Uterus (tissue), 4 donors: ENCODE measurements around the gene SEPTIN8. TPM values are rescaled to one million over a fixed set of nuclear protein-coding genes. Genes with fewer than 3 reads are reported as not detected.

Source experiments
- DNase-seq, 2 donors: peaks; one replicate each; pipeline ENCODE4 v3.0.0-alpha.2; 2019 to 2020
- H3K27ac ChIP-seq, 2 donors: fragments of 200-600 bp; sonication (generic); 1 replicate in 1 of 2; 2 replicates in 1 of 2; pipeline ENCODE4 v1.5.1; 2016 to 2018
- H3K27me3 ChIP-seq, 2 donors: fragments of 200-600 bp; sonication (generic); one replicate each; pipeline ENCODE4 v1.5.1; 2018 to 2019; ENCODE audit warnings: control low read depth in 1 of 2
- H3K36me3 ChIP-seq, 2 donors: fragments of 200-600 bp; sonication (generic); one replicate each; pipeline ENCODE4 v1.5.1; 2019; ENCODE audit warnings: control low read depth in 1 of 2
- H3K4me1 ChIP-seq, 2 donors: fragments of 200-600 bp; sonication (generic); one replicate each; pipeline ENCODE4 v1.5.1; 2018 to 2019; ENCODE audit warnings: control low read depth in 1 of 2
- H3K4me3 ChIP-seq, 2 donors: fragments of 200-600 bp; sonication (generic); 1 replicate in 1 of 2; 2 replicates in 1 of 2; pipeline ENCODE4 v1.5.1; 2018 to 2019; ENCODE audit warnings: mild to moderate bottlenecking in 1 of 2
- H3K9me3 ChIP-seq, 2 donors: fragments of 200-600 bp; sonication (generic); one replicate each; pipeline ENCODE4 v1.5.1; 2019; ENCODE audit warnings: control low read depth in 1 of 2
- POLR2A ChIP-seq, 2 donors: fragments of 450-650 bp; IDR thresholded peaks; one replicate each; pipeline ENCODE4 v1.6.1; 2016; ENCODE audit warnings: antibody characterized with exemption in 2 of 2, mild to moderate bottlenecking in 1 of 2, moderate library complexity in 1 of 2
- intact Hi-C: fragments of 100-400 bp; cut with DNase I; formaldehyde crosslinking; loops from one replicate; pipeline ENCODE4 v1.15.1; 2023; ENCODE audit warnings: low total_unique reads
- total RNA-seq, 4 donors: library from RNA; depleted of rRNA in 3 of 4; stranded (reverse); fragments of >200 nt in 3 of 4; gene quantifications; one replicate each; pipeline versions ENCODE4 v1.1.0 to v1.2.4, GENCODE V29; 2014 to 2023
- TF ChIP-seq, protein P1 (sequence below), 4 experiments: fragments of 200-600 bp in 2 of 4; fragments of 450-650 bp in 2 of 4; sonication (generic) in 2 of 4; IDR thresholded peaks; one replicate each; pipeline ENCODE4 v1.5.1; 2016 to 2019; ENCODE audit warnings: antibody characterized with exemption in 4 of 4, mild to moderate bottlenecking in 2 of 4, moderate library complexity in 1 of 4
- donor health status: DM: yes; HTN: yes; CAD: no.

SEPTIN8 gene
- total RNA-seq, 4 donors from 2014 or later = 17.7 to 49.4 (median 36.4) TPM

DNA sequence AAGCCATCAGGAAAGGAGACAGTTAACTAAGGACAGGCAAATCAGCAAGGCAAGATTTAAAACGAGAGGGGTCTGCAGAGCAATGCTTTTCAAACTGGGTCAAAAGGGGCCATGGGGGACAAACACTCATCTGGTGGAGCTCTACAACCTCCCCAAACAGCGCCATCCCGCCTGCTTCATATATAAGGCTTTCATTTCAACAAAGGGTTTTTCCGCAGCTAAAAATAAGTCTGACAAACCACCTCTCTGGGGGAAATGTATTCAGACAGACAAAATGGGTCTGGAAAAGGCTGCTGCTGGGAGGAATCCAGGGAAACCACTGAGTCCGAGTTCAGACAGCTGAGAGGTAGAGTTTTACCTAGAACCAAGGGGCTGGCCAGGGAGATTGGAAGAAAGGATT, 8.3 kb upstream of the SEPTIN8 start:
- H3K27ac ChIP-seq = no peak overlapping the region
- no peaks in the 10 kb centered on the region for H3K9me3 ChIP-seq
- H3K36me3 ChIP-seq = no peaks in the 10 kb centered on the region
- H3K4me3 ChIP-seq = no peak overlapping the region
- no peaks in the 10 kb centered on the region for H3K27me3 ChIP-seq
- no peak for TF ChIP-seq POLR2A (IDR thresholded peaks at IDR 0.05)
- TF ChIP-seq, protein P1, sequence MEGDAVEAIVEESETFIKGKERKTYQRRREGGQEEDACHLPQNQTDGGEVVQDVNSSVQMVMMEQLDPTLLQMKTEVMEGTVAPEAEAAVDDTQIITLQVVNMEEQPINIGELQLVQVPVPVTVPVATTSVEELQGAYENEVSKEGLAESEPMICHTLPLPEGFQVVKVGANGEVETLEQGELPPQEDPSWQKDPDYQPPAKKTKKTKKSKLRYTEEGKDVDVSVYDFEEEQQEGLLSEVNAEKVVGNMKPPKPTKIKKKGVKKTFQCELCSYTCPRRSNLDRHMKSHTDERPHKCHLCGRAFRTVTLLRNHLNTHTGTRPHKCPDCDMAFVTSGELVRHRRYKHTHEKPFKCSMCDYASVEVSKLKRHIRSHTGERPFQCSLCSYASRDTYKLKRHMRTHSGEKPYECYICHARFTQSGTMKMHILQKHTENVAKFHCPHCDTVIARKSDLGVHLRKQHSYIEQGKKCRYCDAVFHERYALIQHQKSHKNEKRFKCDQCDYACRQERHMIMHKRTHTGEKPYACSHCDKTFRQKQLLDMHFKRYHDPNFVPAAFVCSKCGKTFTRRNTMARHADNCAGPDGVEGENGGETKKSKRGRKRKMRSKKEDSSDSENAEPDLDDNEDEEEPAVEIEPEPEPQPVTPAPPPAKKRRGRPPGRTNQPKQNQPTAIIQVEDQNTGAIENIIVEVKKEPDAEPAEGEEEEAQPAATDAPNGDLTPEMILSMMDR (IDR thresholded peaks at IDR 0.05) = no peak
- no peak for DNase-seq
- no peaks in the 10 kb centered on the region for H3K4me1 ChIP-seq
- intact Hi-C loops = no loop called here

DNA sequence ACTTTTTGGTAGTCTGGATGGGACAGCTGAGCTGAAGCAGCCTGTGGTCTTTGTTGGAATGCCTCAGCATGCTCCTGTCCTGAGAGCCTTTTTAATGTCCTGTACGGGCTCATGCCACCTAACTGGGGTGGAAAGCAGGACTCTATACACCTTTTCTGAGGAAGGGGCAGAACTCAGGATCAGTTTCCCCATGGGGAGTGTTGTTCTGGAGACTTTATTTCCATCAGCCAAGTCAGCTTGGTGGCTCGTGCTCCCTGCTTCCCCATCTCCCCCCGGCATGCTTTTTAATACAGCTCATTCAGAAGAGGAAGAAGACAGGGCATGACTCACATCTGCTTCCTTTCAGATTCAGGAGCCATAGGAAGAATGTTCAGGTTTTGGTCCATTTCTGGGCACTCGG, 5.1 kb upstream of the SEPTIN8 start:
- no peaks in the 10 kb centered on the region for H3K27me3 ChIP-seq
- no peak for DNase-seq
- peaks cover 0 to 8% of the 10 kb centered on the region in 2 donors for H3K4me1 ChIP-seq
- no peak for TF ChIP-seq POLR2A (IDR thresholded peaks at IDR 0.05)
- TF ChIP-seq, protein P1 (IDR thresholded peaks at IDR 0.05) = no peak
- H3K4me3 ChIP-seq = no peak overlapping the region
- no peaks in the 10 kb centered on the region for H3K9me3 ChIP-seq
- intact Hi-C loops = no loop called here
- no peak overlapping the region for H3K27ac ChIP-seq
- no peaks in the 10 kb centered on the region for H3K36me3 ChIP-seq

DNA sequence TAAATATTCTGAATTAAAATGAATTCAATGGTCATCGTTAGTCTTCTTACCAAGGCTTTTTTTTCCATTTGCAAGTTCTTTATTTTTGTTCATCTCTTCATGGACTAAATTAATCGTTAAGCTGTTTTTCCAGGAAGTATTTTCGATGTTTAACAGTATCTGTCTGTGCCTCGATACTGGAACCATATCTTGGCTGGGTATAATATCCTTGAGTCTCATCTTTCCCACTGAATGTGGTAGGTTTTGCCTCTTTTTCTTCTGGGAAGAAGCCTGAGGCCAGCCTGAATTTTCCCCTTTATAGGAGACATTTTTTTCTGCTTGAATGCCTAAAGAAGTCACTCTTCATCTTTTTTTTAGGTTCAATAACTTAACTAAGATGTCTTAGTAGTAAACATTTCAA, 4.0 kb upstream of the SEPTIN8 start:
- no peak overlapping the region for H3K27ac ChIP-seq
- TF ChIP-seq, protein P1 (IDR thresholded peaks at IDR 0.05) = no peak
- no peak for TF ChIP-seq POLR2A (IDR thresholded peaks at IDR 0.05)
- no peaks in the 10 kb centered on the region for H3K9me3 ChIP-seq
- no peak for DNase-seq
- no peak overlapping the region for H3K4me3 ChIP-seq
- H3K36me3 ChIP-seq = no peaks in the 10 kb centered on the region
- intact Hi-C loops = no loop called here
- peaks cover 0 to 11% of the 10 kb centered on the region in 2 donors for H3K4me1 ChIP-seq
- no peaks in the 10 kb centered on the region for H3K27me3 ChIP-seq

DNA sequence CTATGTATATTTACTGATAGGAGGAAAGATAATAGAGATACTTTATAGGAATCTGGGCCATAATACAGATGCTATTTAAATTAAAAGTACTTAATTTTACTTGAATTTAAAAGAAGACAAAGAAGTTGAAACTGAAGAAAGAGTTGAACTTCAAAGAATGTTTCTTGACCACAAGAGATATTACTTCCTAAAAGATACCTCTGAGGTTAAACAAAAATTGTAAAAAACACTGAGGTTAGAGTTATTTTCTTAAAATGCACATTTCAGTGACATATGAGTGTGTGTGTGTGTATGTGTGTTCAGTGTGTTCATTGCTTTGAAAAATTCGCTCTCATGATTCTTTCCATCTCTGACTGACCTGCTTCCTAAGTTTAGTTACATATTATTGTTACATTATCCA, 3.5 kb upstream of the SEPTIN8 start:
- Histone ChIP-seq H3K4me3 (no peak overlapping the region), H3K27me3 (no peaks in the 10 kb centered on the region), H3K36me3 (no peaks in the 10 kb centered on the region), H3K9me3 (no peaks in the 10 kb centered on the region), H3K4me1 (peaks cover 0 to 11% of the 10 kb centered on the region in 2 donors), H3K27ac (no peak overlapping the region)
- no peak for DNase-seq
- intact Hi-C loops = no loop called here
- TF ChIP-seq POLR2A (IDR thresholded peaks at IDR 0.05) = no peak
- TF ChIP-seq, protein P1 (IDR thresholded peaks at IDR 0.05) = no peak

DNA sequence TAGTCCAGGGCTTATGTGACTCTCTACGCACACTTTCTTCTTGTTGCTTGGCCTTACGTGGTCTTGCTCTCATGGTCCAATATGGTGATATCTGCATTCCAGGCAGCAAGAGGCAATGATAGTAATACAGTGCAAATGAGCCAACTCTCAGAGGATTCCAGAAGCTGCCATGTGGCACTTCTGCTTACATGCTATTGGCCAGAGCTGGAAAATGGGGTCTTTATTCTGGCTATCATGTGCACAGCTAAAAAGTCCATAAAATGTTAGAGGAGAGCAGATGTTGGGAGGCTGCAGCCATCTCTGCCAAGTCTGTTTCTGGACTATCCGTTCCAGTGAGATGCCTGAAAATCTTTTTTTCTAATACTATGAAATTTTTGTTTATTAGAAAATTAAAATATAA, 2.9 kb upstream of the SEPTIN8 start:
- no peak for TF ChIP-seq POLR2A (IDR thresholded peaks at IDR 0.05)
- TF ChIP-seq, protein P1 (IDR thresholded peaks at IDR 0.05) = no peak

More for the DNA sequence above, 2.9 kb upstream of the SEPTIN8 start:
- intact Hi-C loops = no loop called here
- Histone ChIP-seq H3K4me1 (peaks cover 0 to 11% of the 10 kb centered on the region in 2 donors), H3K4me3 (no peak overlapping the region), H3K27me3 (no peaks in the 10 kb centered on the region), H3K36me3 (no peaks in the 10 kb centered on the region), H3K27ac (no peak overlapping the region), H3K9me3 (no peaks in the 10 kb centered on the region)
- DNase-seq = no peak
